DMS114 treated with DMSO at 0.1 percent for 48 hours (cell line): ENCODE data around the gene ERVV-1.
"Not testable (repeated sequence)": the region's sequence is repeated elsewhere in the genome, so short reads cannot be mapped to it uniquely, and the experiment has no call there.

Source experiments
- DNase-seq: peaks from one replicate; lab custom pipeline; 2025; ENCODE audit not compliant: unreplicated experiment; lab: John Stamatoyannopoulos, UW

The ERVV-1 gene

DNA sequence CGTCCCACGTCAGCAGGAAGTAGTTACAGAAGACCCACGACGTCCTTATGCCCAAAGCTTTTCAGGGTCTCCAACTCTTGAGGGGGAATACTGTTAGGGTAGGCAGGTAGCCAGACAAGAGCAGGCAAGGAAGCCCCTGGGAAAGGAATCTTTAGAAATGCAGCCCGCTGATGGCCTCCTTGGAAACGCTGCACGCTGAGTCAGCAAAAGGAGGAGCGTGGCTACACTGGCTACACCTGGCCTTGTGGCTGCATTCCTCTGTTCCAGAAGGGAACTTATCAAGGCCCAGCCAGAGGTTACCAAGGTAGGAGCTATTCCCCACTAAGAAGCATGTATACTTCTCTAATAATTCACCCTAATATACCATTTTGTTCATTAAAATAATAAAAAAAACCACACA is 2.0 kb downstream of the ERVV-1 start:
- DNase-seq = no peak

DNA sequence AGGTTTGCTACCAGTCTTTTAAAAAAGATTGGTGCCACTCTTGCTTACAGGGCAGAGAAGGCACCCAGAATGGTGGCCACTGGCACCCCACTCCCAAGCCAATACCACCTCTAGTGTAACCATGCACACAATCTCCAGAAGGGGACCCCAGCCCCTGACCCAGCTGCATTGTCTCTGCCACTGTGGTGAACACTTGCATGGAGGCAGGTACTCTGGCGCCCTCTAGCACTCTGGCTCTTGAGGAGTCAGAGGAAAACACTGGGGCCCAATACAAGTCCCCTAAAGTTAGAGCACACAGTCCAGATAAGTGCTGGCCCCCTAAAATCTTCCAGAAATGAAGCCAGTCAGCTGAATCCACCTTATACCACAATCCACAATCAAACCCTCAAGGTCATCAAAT is 6.0 kb downstream of the ERVV-1 start:
- DNase-seq = no peak

DNA sequence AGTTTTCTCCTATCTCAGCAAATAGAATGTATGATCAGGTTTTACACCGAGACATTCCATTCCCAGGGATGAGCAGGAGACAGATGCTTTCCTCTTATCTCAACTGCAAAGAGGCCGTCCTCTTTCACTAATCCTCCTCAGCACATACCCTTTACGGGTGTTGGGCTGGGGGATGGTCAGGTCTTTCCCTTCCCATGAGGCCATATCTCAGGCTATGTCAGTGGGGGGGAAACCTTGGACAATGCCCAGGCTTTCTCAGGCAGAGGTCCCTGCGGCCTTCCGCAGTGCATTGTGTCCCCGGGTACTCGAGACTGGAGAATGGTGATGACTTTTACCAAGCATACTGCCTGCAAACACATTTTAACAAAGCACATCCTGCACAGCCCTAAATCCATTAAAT is 14.6 kb downstream of the ERVV-1 start:
- DNase-seq = not testable (repeated sequence)

DNA sequence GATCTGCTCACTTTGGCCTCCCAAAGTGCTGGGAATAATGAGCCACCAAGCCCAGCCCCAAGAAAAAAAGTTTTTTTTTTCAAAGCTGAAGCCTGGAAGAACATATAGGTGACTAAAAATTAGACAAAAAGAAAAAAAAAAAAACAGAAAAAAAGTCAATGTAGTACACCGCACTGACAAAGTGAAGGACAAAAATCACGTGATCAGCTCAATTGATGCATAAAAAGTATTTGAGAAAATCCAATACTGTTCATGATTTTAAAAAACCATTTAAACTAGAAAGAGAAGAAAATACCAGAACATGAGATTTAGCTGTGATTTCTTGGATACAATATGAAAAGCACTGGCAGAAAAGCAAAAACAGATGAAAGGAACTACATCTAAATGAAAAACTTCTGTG is 20.3 kb downstream of the ERVV-1 start:
- DNase-seq = no peak

DNA sequence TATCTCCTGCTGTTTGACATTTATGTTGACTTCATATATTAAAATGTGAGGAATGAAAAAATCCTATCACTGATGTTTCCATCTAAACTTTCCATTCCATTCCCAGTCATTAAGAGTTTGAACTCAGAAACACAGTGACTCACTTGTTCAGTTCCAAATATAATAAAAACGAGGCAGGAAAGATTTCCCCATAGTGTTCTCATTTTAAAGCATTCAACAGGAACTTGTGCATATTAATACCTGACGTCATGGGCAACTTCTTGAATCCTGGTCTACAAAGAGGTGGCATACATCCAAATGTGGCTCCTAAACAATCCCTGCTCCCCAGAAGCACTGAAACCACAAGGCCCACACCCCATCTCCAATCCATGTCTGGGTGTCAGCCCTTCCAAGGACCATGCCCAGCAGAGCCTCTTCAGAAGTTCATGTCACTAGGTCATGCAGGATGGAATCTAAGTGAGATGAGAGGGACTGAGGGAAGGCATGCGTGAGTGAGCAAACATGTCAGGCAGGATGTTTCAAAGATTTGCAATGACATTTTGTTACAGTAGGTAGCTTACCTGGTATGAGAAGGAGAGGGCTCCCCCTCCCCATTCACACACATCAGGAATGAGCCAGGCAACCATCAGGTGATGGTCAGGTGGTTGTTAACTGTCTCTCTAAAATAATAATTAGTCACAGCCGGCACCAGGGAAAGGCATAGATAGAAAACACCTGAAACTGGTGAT is 21.4 kb downstream of the ERVV-1 start:
- no peak for DNase-seq

GRCh38 chr19:53037101-53038097 is 23.7 kb downstream of the ERVV-1 start:
- DNase-seq = peak; percentile 58

DNA sequence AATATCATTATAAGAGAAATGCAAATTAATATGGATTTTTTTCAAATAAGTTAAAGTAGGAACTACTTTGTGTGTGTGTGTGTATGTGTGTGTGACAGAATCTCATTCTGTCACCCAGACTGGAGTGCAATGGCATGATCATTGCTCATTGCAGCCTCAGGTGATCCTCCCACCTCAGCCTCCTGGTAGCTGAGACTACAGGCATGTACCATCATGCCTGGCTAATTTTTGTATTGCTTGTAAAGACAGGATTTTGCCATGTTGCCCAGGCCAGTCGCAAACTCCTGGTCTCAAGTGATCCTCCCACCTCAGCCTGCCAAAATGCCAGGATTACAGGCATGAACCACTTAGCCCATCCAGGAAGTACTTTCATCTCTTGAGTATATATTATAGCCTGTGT is 27.6 kb downstream of the ERVV-1 start:
- DNase-seq = no peak

- no peak for DNase-seq
Measured at GRCh38 chr19:53045536-53045935, 31.8 kb downstream of the ERVV-1 start.

DNA sequence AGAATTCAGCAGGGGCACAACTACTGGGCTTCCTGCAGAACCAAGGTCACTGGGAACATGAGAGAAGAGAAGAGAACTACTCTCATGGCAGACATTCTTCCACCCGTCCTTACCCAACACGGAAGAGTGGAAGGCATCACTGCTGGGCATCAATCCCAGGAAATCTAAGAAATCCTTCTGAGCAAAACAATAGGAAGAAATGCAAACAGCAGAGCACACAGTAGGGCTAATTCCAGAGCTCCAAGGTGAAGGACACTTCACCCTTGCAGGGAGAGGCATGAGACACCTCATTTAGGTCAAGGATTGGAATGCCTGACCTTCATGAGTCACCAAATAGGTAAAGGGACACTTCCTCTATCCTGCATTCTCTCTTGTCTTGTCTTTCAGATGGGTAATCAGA is 33.7 kb downstream of the ERVV-1 start:
- DNase-seq = no peak

DNA sequence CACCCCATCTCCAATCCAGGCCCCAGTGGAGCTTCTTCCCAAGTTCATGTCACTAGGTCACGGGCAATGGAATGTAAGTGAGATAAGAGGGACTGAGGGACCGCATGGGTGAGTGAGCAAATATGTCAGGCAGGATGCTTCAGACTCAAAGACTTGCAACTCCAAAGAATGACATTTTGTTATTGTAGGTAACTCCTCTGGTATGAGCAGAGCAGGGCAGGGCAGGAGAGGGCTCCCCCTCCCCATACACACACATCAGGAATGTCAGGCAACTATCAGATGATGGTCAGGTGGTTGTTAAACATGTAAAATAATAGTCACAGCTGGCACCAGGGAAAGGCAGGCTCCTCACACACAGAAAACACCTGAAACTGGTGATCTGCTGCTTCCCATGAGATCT is 41.4 kb downstream of the ERVV-1 start:
- DNase-seq = no peak

GRCh38 chr19:53057904-53058580 is 44.3 kb downstream of the ERVV-1 start:
- peak; percentile 78 for DNase-seq
